Measurements from ENCODE around the gene ERAL1.
"Not testable (repeated sequence)": the region's sequence is repeated elsewhere in the genome, so short reads cannot be mapped to it uniquely, and the experiment has no call there.

Gene ERAL1

DNA sequence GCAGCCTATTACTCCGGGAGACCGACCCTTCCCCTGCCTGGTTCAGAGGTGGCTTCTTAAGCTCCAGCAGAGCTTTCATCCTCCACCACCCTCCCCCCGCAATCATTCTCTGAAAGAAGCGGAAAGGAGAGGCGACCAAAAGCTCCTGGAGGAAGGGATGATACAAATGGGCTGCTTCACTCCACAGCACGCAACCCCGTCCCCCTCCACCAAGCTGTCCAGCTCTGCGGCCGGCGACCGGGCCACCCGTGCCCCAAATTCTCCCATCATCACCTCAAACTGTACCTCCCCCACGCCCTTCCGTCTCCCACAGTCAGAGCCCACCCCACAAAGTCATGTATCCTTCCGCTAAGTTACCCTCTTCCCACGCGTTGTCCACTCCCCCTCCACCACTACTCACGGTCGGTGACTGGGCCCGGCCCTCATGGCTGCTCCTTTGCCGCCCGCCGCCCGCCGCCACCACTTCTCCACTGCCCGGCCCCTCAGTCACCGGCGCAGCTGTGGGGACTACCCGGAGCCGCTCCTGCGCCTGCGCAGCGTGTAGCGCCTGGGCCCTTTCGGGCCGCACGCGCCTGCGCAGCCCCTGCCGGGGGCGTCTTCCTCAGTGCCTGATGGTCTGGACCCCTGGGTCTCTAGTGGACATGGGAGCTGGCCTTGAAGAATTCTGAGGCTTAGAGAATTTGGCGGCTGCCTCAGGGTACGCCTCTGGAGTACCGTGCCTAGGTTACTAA lies 12.4 kb upstream of the ERAL1 start, which contains the start of gene FAM222B:
FAM222B (minus strand) TSS at position 509 of the 731 bp plus-strand sequence. CDS start 76,123 bp downstream, outside the sequence.
- Mint-ChIP-seq H3K4me1 (peaks cover 23% of the 10 kb centered on the region), H3K4me3 (peak within 1 kb of the TSS; percentile 99), H3K27me3 (no peaks in the 10 kb centered on the region), H3K27ac (peak within 1 kb of the TSS; percentile 95), H3K9me3 (no peaks in the 10 kb centered on the region), H3K36me3 (no peaks in the 10 kb centered on the region)

DNA sequence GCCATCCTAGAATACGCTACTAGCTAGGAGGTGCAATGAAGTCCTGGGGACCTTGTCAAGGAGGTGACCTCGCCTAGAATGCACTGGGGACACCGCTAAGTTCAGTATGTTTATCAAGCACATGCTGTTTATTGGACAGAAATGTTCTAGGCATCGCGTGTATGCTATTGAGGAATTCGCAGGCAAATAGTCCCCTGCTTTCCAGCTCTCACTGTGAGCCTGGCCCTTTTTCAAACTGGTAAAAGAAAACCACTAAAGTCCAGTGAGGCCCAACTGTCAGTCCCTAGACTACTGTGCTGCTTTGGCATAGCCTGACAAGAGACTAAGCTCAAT lies 11.0 kb upstream of the ERAL1 start:
- Mint-ChIP-seq H3K4me1 (peaks cover 23% of the 10 kb centered on the region), H3K9me3 (no peaks in the 10 kb centered on the region), H3K36me3 (no peaks in the 10 kb centered on the region), H3K27ac (no peak overlapping the region), H3K4me3 (peak overlapping the region; percentile 59), H3K27me3 (no peaks in the 10 kb centered on the region)

DNA sequence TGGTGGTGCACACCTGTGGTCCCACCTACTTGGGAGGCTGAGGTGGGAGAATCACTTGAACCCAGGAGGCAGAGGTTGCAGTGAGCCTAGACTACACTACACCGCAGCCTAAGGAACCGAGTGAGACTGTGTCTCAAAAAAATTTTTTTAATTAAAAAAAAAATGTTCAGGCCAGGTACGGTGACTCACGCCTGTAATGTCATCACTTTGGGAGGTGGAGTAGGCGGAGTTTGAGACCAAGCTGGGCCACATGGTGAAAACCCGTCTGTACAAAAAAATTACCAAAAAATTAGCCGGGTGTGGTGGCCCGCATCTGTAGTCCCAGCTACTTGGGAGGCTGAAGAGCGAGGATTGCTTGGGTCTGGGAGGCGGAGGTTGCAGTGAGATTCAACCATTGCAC lies 8.6 kb upstream of the ERAL1 start:
- no peak overlapping the region for H3K4me3 Mint-ChIP-seq
- H3K27me3 Mint-ChIP-seq: no peaks in the 10 kb centered on the region
- peaks cover 12% of the 10 kb centered on the region for H3K4me1 Mint-ChIP-seq
- H3K27ac Mint-ChIP-seq: no peak overlapping the region
- H3K9me3 Mint-ChIP-seq: no peaks in the 10 kb centered on the region
- H3K36me3 Mint-ChIP-seq: no peaks in the 10 kb centered on the region

DNA sequence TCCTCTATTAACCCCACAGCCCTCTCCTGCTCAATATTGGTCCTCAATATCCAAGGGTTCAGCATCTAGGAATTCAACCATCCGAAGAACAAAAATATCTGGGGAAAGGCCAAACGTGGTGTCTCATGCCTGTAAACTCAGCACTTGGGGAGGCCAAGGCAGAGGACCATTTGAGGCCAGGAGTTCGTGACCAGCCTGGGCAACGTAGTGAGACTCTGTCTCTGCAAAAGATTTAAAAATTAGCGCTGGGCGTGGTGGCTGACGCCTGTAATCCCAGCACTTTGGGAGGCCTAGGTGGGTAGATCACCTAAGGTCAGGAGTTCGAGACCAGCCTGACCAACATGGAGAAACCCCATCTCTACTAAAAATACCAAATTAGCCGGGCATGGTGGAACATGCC lies 8.1 kb upstream of the ERAL1 start:
- H3K27ac Mint-ChIP-seq, H3K4me1 Mint-ChIP-seq, H3K27me3 Mint-ChIP-seq, H3K9me3 Mint-ChIP-seq, H3K4me3 Mint-ChIP-seq, H3K36me3 Mint-ChIP-seq: not testable (repeated sequence)

DNA sequence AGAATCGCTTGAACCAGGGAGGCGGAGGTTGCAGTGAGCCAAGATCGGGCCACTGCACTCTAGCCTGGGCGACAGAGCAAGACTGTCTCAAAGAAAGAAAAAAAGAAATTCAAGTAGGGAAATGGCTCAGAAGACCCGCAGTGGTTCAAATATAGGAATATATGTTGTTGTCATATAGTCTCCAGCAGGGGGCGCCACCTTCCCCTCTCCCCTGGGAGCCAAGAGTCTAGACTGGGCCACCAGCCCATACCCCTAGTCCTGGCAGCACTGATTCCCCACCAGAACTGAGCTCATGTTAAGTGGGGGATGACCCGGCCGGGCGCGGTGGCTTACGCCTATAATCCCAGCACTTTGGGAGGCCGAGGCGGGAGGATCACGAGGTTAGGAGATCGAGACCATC lies 6.1 kb upstream of the ERAL1 start:
- not testable (repeated sequence) for H3K27ac Mint-ChIP-seq, H3K27me3 Mint-ChIP-seq, H3K36me3 Mint-ChIP-seq, H3K4me1 Mint-ChIP-seq, H3K9me3 Mint-ChIP-seq, H3K4me3 Mint-ChIP-seq

DNA sequence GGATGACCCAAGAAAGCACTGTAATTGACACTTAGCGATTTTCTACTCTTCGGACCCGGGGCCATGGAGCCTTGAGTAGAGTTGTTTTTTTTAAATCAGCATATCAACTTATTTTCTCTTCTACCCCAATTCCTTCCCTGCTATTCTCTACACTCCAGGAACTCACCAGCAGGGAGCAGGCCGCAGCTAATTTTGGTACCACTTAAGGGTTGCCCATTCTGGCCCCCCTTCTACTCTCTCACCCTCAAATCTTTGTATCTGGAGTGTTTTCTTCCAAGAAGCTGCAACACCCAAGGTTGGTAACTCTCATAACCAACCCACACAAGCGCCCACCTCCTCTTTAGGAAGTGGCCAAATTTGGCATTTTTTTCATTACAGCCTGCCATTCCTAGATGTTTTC lies 5.5 kb upstream of the ERAL1 start:
- Mint-ChIP-seq H3K27me3 (no peaks in the 10 kb centered on the region), H3K27ac (no peak overlapping the region), H3K4me1 (peaks cover 4% of the 10 kb centered on the region), H3K36me3 (no peaks in the 10 kb centered on the region), H3K9me3 (no peaks in the 10 kb centered on the region), H3K4me3 (no peak overlapping the region)

DNA sequence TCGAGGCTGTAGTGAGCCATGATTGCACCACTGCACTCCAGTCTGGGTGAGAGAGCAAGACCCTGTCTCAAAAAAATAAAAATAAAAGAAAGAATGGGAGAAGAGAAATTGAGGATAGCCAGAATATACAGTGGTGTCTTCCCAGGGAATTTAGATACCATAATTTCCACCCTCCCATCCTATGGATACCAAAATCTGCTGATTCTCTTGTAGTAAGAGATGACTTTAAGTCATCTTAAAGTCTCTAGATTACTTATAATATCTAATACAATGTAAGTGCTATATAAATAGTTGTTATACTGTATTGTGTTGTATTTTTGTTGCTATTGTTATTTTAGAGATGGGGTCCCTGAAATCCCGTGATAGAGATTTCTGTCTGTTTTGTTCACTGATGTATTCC lies 1.5 kb upstream of the ERAL1 start:
- Mint-ChIP-seq H3K9me3 (no peaks in the 10 kb centered on the region), H3K36me3 (peaks cover 4% of the 10 kb centered on the region), H3K4me1 (peaks cover 26% of the 10 kb centered on the region), H3K27ac (no peak overlapping the region), H3K27me3 (no peaks in the 10 kb centered on the region), H3K4me3 (peak overlapping the region; percentile 36)

DNA sequence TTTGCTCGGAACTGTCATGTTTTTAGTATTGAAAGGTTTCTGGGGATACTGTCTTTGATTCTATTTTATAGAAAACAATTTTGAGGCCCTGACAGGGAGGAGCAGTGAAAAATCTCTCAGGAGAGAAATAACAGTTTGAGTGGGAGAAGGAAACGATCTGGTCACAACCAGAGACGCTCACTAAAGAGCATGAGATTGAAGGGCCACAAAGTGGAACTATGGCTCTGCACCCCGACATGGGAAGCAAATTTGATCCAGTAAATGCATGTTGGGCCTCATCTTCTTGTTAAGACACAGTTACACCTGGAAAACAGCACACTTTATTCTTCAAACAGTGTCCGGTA lies 492 bp downstream of the ERAL1 start:
- peak overlapping the region; percentile 97 for H3K27ac Mint-ChIP-seq
- H3K4me3 Mint-ChIP-seq: peak overlapping the region; percentile 95
- no peaks in the 10 kb centered on the region for H3K9me3 Mint-ChIP-seq
- H3K36me3 Mint-ChIP-seq: peaks cover 8% of the 10 kb centered on the region
- H3K4me1 Mint-ChIP-seq: peaks cover 25% of the 10 kb centered on the region
- H3K27me3 Mint-ChIP-seq: no peaks in the 10 kb centered on the region

DNA sequence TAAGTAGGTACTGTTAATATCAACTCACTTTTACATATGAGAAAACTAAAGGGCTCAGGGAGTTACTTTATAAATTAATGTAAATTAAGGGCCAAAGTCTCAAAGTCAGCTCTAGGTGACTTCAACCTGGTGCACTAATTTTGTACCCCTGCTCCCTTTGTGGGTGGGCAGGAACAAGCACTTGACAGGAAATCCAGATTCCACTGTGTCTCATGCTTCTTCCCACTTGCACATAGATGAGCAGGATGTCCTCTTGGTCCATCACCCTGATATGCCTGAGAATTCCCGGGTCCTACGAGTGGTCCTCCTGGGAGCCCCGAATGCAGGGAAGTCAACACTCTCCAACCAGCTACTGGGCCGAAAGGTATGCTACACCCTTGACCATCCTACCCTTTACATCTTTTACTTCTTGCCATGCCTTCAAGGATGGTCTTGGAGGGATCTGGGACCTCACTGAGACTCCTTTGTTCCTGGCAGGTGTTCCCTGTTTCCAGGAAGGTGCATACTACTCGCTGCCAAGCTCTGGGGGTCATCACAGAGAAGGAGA lies 1.3 kb downstream of the ERAL1 start:
- H3K9me3 Mint-ChIP-seq: no peaks in the 10 kb centered on the region

DNA sequence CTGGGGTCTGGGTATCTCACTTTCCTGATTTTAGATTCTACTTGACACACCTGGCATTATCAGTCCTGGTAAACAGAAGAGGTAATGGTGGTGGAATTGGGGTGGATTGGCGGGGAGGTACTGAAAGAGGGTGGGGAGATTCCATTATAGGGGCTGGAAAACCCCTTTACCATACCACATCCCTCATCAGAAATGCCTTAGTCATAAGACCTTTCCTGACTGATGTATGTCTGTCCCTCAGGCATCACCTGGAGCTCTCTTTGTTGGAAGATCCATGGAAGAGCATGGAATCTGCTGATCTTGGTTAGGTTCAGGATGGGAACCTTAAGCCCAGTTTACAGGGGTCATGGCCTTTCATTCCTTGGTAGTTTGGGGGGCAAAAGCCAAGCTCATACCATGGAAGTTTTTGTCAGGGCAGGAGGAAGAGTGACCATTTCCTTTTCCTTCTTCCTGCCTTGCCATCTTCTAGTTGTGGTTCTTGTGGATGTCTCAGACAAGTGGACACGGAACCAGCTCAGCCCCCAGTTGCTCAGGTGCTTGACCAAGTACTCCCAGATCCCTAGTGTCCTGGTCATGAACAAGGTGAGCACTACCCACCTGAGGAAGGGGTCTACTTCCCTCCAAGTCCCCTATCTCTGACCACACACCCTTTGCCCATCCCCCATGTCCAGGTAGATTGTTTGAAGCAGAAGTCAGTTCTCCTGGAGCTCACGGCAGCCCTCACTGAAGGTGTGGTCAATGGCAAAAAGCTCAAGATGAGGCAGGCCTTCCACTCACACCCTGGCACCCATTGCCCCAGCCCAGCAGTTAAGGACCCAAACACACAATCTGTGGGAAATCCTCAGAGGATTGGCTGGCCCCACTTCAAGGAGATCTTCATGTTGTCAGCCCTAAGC lies 3.3 kb downstream of the ERAL1 start:
- Mint-ChIP-seq H3K27ac (peak overlapping the region; percentile 89), H3K4me3 (peak overlapping the region; percentile 42), H3K4me1 (peaks cover 25% of the 10 kb centered on the region), H3K27me3 (no peaks in the 10 kb centered on the region), H3K9me3 (no peaks in the 10 kb centered on the region), H3K36me3 (peaks cover 9% of the 10 kb centered on the region)

More for the DNA sequence above, 1.3 kb downstream of the ERAL1 start:
- Mint-ChIP-seq H3K4me1 (peaks cover 25% of the 10 kb centered on the region), H3K27ac (no peak overlapping the region), H3K36me3 (peaks cover 8% of the 10 kb centered on the region), H3K27me3 (no peaks in the 10 kb centered on the region), H3K4me3 (peak overlapping the region; percentile 95)

DNA sequence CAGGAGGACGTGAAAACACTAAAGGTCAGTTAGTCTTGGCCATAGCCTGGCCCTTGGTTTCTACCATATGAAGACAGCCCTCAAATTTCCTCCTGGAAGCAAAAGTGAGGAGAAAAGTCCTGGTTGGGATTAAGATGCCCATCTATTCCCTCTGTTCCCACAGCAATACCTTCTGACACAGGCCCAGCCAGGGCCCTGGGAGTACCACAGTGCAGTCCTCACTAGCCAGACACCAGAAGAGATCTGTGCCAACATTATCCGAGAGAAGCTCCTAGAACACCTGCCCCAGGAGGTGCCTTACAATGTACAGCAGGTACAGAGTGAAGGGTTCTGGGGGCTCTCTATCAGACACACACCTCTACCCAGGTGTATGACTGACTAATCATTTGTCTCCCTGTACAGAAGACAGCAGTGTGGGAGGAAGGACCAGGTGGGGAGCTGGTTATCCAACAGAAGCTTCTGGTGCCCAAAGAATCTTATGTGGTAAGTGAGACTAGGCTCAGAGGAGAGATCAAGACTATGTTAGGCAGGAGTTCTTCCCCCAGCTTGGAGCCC lies 4.1 kb downstream of the ERAL1 start:
- peaks cover 25% of the 10 kb centered on the region for H3K4me1 Mint-ChIP-seq
- peaks cover 9% of the 10 kb centered on the region for H3K36me3 Mint-ChIP-seq
- H3K9me3 Mint-ChIP-seq: no peaks in the 10 kb centered on the region
- no peak overlapping the region for H3K4me3 Mint-ChIP-seq
- peak overlapping the region; percentile 51 for H3K27ac Mint-ChIP-seq
- H3K27me3 Mint-ChIP-seq: no peaks in the 10 kb centered on the region

DNA sequence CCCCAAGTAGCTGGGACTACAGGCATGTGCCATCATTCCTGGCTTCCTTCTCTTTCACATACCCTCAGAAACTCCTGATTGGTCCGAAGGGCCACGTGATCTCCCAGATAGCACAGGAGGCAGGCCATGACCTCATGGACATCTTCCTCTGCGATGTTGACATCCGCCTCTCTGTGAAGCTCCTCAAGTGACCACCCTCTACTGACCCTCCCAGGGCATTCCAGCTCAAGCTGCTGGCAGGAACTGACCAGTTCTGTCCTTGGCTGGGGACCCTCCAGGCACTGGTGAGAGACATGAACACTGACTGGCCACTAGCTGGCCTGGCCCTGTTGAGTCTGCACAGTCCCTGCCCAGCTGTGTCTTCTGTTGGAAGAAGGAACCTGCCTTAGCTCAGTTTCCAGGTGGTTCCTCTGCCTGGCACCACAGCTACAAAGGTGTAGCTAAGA lies 5.6 kb downstream of the ERAL1 start:
- Mint-ChIP-seq H3K27me3 (no peaks in the 10 kb centered on the region), H3K27ac (no peak overlapping the region), H3K9me3 (no peaks in the 10 kb centered on the region), H3K4me3 (no peak overlapping the region), H3K36me3 (peaks cover 9% of the 10 kb centered on the region), H3K4me1 (peaks cover 17% of the 10 kb centered on the region)

DNA sequence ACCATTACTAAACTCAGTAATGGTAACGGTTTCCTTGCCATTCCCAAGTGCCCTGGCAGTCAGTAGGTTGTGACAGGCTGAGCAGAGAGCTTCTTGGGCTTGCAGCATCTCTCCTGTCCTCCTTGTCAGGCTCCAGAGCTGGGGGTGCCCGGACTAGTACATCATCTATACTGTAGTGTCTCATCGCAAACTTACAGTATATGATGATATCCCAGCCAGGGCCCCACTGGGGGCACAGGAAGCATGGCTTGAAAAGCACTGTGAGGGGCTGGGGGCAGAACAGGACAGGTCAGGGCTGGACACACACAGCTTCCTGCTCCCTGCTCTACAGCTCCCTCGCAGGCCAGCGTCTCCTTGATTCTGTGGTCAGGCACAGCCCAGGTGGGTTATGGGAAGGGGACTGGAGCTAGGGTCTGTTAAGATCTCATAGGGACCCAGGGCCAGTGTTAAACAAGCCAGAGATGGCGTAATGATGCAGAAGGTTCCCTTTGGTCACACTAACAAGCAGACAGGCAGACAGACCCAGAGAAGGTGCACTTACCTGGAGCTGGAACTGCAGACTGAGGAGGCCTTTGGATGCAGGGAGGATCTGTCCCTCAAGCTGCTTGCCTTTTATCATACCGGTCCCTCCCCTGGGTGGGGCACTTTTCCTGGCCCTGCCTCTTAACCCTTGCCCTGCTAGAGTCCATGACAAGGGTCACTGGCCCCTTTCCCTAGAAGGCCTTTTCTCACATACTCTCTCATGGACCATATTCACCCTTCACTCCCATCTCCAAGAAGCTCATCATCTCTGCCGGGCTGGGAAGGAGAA lies 6.8 kb downstream of the ERAL1 start:
- Mint-ChIP-seq H3K4me3 (no peak overlapping the region), H3K9me3 (no peaks in the 10 kb centered on the region), H3K36me3 (peaks cover 9% of the 10 kb centered on the region), H3K4me1 (peaks cover 14% of the 10 kb centered on the region), H3K27ac (peak overlapping the region; percentile 23), H3K27me3 (no peaks in the 10 kb centered on the region)

DNA sequence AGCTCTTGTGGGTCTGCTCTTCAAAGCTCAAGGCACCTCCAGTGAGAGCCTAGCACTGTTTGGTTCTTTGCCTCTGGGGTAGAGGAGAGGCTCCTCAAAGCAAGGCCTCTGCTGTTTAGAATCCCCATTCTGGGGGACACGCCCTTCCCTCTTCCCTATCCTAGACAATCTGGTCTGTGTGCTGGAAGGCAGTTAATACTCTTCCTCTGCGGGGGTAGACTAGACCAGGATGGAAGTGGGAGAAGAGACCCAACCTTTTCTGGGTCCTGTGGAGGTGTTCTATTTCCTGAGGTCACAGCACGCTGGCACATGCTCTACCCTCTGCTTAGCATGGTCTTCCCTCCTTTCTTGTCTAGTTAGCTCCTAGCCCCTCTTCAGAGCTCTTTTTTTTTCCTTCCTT lies 7.7 kb downstream of the ERAL1 start:
- no peaks in the 10 kb centered on the region for H3K27me3 Mint-ChIP-seq
- peaks cover 10% of the 10 kb centered on the region for H3K4me1 Mint-ChIP-seq
- no peak overlapping the region for H3K4me3 Mint-ChIP-seq
- H3K9me3 Mint-ChIP-seq: no peaks in the 10 kb centered on the region
- no peak overlapping the region for H3K27ac Mint-ChIP-seq
- peaks cover 9% of the 10 kb centered on the region for H3K36me3 Mint-ChIP-seq

DNA sequence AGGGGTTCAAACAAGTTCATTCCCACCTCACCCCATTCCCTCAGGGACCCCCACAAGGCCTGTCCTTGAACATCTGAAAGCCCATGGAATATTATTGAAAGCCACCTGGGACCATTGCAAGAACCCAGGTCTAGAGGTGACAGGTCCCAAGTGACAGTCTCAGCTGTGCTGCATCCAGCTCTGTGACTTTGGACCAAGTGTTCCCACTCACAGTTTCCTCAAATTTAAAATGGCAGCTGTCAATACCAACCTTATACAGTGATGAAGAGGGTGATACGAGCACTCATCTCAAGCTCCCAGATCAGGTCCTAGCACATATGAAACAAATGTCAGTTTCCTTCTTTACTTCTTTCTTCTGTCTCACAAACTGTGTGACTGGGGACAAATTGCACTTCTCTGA lies 9.1 kb downstream of the ERAL1 start:
- no peaks in the 10 kb centered on the region for H3K9me3 Mint-ChIP-seq
- H3K27ac Mint-ChIP-seq: no peak overlapping the region
- peaks cover 3% of the 10 kb centered on the region for H3K36me3 Mint-ChIP-seq
- no peaks in the 10 kb centered on the region for H3K27me3 Mint-ChIP-seq
- H3K4me1 Mint-ChIP-seq: no peaks in the 10 kb centered on the region
- no peak overlapping the region for H3K4me3 Mint-ChIP-seq
